Mesenteric fat pad (tissue), 1 donor: ENCODE measurements around the gene GAD1. TPM values are rescaled to one million over a fixed set of nuclear protein-coding genes. Genes with fewer than 3 reads are reported as not detected.

ENCODE experiments used
- DNase-seq: peaks from one replicate; pipeline ENCODE4 v3.0.0-alpha.2; 2020; ENCODE audit warnings: low spot score
- total RNA-seq: library from RNA; stranded (reverse); fragmentation: NEBNext Ultra II Directional; extraction: Animal tissue kit (Norgen Biotek cat#: 25700); gene quantifications from one replicate; pipeline ENCODE4 v1.2.1, GENCODE V29; 2021
- donor health status: DM: yes; HTN: yes; CAD: no.

The GAD1 gene
- total RNA-seq, 1 donor from 2014 or later, result not detected

DNA sequence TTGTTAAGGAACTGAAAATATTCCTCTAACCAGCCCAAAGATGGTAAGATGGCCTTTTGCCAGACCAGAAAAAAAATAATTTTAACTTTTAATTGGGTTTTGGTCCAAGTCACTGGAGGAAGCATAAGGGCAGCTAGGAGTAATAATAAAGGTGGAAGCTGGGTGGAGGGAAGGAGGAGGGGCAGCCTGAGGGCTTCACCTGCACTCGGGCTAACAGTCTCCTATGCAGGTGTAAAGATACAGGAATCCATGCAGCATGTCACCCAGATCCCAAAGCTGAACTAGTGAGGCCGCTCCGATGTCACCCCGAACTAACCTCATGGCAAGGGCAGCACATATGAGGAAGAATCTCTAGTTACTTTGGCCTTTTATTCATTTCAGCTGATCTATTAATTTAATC is 75.2 kb downstream of the GAD1 start:
- no peak for DNase-seq

DNA sequence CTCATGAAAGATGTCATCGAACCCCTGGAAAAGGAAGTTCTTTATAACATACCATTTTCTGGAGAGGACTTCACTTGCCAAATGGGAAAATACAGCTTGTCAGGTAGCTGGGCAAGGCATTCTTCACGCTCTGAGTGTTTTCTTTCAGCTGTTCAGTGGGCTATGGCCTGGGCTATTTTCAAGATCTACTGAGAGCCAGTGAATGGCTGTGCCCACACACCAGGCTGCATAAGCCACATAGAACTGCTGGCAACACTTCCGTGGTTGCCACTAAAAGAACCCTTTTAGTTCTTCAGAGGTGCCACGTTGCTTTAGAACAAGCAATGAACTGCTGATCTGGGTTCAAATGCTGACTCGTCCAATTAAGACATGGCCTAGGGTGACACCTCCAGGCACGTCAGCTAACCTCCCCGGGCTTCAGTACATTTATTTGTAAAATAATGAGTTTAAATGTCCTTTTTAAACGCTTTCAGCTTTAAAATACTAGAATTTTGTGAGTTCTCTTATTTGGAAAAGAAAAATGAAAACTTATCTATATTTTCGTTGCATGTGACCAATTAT is 75.8 kb downstream of the GAD1 start:
- no peak for DNase-seq

DNA sequence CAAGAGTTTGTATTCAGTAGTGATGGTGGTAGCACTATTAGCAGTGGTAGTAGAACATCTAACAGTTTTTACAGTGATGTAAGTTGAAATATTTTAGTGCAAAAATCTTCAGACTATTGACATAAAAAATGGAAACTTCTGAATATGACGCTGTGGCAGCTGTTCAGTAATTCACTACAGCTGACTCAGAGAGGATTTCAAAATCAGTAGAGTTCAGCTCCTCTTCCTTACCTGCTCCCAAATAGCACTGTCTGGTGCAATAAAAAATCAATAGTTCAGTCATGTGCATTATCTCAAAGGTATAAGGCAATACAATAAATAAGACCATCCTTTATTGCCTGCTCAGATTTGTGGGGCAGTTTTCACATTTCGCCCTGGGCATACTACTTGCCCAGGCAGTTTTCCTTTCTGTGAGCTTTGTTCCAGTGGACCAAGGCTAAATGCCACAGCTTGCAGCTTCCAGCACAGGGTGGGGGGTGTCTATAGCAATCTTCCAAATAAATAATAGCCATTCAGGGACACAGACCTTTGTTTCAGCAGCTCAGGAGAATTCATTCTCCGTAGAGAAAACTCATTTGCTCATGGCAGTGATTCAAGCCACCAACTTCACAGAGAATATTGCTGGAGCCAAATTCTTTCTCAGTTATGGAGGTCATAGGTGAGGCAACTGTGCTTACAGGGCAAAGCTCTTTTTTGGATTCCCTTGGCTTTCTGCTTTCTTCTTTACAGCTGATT is 78.5 kb downstream of the GAD1 start:
- DNase-seq, result no peak

DNA sequence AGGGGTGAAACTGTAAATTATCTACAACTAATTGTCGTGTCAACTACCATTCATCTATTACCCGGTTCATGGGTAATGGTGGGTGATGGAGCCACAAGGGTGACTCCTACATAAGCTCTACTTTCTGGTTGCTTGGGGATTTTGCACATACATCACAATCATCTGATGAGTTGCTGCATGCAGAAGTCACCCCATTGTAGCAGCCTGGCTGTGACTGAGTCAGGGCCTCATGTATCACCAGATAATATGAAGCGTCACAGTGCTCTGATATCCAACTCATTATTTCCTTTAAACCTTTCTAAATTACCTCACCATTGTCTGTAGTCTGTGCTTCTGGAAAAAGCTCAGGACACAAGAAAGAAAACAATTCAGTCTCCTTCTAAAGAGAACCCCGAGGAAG is 79.9 kb downstream of the GAD1 start:
- no peak for DNase-seq

DNA sequence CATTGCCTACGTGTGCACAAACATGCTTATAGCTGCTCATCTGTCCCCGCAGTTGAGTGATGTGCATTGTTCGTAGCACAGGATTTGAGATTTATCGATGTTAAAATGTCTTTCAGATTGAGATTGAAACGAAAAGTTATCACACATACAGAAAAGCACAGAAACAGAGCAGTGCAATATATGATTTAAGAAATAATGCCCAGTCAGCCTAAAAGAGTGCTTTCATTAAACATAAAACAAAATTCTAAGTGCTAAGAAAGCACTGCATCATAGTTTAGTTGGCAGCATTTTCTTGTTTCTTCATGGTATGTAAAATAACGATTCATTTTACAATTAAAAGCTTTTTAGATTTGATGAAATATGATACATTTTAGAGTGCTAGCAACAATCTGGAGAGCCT is 80.4 kb downstream of the GAD1 start:
- no peak for DNase-seq

DNA sequence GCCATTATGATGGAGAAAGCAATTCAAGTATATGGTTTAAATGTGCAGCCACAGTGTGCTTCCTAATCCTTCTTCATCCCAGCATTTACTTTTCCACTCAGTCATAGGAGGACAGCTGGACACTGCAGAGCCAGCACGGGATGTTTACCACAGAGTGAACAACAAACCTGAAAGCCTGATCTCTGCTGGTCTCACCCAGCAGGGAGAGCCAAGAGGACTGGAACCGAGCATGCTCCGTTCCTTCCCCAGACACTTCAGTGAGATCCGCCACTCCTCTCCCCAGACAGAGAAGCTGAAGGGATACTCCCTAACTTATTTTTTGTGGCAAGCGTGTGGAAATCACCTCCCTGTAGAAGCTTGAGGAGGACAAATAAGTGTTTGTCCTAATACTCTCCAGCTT is 89.2 kb downstream of the GAD1 start:
- DNase-seq, result no peak

Other genes with a start within 250 kb of the GAD1 start
- 0.26 TPM for gene SP5, start 101.5 kb upstream of the GAD1 start, total RNA-seq
- not detected for gene ERICH2, start 46.5 kb upstream of the GAD1 start, total RNA-seq
- 78.2 TPM for gene GORASP2, start 112.4 kb downstream of the GAD1 start, total RNA-seq